Measurements from ENCODE around the gene PWWP2B.

Gene PWWP2B

DNA sequence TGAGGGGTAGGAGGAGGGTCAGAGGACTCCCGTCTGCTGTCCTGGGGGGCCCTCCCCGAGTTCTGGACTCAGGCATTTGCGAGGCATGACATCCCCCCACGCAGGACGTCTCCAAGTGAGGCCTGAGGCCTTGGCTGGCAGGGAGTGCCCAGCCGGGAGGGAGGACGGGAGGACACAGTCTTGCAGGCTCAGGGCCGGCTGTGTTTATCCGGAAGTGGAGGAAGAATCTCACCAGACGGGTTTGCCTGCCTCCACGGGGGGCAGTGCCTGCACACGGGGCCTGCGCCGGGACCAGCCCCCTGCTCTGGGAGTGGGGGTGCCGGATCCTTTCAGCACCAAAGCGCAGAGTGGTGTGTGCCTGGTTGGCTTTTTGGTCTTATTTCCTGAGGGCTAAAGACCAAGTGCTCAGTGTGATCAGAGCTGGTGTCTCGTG lies 10.9 kb downstream of the PWWP2B start:
- no peak for DNase-seq (ENCODE audit: low read depth in 3 of 3)

DNA sequence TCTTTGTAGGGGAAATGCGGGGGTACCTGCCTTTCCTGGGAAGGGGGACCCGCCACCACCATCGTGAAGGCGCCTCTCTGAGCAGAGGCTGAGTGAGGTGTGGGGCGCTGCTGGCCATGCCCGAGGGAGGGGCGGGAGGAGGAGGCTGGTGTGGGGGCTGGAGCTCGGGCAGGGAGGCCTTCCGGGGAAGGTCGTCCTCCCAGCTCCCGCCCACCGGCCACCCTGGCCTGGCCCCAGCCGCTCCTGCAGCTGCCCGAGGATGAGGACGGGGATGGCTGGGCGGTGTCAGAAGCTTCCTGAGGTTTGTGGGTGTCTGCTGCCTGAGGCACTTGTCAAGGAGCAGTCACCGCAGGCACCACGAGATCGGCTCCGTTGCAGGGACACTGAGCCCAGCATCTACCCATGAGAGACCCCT lies 11.4 kb downstream of the PWWP2B start:
- DNase-seq (ENCODE audit: low read depth in 3 of 3), result no peak

DNA sequence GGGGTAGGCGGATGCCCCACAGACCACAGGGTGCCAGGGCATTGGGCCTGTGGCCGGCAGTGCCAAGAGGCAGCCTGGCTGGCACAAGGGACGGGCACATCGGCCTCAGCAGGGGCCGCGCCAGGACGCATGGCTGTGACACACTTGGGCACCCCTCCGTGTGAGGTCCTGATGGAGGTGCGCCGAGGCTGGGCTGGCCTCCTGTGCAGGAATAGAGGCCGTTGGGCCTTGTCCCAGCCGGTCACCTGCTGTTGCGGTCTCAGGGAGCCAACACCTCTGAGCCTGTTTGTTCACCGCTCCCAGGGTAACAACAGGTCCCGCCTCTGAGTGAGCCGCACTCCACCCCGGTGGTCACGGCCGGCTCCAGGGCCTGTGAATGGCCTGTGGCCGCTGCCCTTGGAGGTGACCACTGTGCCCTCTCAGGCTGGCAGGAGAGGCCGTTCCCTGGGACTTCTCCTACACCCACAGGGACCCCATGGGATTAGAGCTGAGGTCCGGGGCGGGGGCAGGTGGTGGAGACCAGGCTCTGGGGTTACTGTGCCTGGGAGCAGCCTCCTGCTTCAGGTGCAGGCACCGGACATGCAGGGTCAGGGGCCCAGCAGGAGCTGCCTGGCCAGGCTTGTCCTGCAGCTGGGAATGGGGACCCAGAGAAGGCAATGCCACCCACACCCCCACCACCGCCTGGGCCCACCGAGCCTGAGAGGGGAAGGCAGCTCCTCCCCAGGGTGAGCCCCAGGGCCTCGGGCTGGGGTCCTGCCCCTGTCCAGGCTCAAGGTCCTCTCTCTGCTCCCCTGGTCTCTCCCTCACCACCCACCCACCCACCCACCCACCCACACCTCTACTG lies 12.0 kb downstream of the PWWP2B start:
- DNase-seq (ENCODE audit: low read depth in 3 of 3), result no peak

DNA sequence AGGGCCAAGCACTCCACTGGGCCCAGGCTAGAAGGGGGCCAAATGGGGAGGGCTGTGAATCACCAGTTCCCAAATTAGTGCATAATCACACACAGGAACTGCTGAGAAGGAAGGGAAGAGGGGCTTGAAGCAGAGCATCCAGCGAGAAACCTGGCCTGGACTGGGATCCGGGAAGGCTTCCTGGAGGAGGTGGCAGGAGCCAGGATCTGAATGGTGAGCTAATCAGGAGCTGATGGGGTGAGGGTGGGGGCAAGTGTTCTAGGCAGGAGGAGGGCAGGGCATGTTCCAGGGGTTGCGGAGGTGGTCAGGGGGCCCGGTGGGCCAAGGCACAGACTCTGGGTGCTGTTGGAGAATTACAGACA lies 12.6 kb downstream of the PWWP2B start:
- no peak for DNase-seq (ENCODE audit: low read depth in 3 of 3)

DNA sequence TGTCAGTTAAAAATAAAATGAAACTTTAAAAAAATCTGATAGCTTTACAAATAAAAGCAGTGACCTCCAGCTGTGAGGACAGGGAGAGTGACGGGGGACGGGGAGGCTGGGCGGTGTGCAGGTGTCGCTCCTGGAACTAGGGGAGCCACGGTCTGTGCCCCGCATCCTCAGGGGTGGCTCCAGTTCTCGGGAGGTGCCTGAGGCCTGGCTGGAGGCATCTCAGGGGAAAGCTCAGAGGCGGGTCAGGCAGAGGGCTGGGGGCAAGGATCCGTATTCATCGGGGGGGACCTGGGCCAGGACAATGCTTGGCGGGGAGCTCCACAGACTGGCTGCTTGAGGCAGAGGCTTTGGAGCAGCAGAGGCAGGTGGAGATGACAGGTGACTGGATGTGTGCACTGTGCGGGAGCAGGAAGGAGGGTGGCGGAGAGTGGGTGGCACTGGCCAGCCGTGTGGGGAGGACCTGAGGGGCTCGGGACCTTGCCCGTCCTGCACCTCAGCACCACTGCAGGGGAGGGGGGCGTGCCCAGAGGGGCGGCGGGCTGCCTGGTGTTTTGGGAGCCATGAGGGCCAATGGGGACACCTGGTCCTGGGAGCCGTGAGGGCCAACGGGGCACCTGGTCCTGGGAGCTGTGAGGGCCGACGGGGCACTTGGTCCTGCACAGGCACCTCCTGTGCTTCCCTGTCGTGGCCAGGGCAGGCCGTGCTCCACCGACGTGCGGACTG lies 13.2 kb downstream of the PWWP2B start:
- no peak for DNase-seq (ENCODE audit: low read depth in 3 of 3)

DNA sequence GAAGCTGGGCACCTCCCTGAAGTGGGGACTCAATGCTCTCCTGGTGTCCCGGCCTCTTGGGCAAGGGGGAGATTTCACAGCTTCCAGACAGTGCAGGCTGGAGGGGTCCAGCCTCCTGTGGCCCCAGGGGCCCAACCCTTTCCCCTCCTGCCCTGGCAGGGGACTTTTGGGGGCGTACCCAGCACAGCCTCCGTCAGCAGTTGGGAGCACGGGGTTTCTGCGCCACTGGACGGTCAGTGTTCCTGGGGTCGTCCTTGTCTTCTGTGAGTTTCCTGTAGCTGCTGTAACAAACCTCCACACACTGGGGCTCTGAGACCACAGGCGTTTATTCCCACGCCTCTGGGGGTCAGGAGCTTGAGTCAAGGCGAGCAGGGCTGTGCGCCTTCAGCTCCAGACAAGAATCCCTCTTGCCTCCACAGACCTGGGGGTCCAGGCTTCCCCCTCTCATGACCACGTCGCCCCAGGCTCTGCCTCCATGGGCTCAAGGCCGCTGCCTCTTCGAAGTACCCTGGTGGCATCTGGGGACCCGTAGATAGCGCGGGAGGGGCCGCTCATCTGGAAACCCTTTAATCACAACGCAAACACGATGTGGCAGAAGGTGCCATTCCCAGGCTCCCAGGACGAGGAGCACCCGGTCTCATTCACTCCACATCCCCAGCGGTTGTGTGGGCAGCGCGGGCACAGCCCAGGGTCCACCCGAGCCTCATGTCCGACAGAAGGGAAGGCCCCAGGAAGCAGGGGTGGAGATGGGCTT lies 14.0 kb downstream of the PWWP2B start:
- no peak for DNase-seq (ENCODE audit: low read depth in 3 of 3)

DNA sequence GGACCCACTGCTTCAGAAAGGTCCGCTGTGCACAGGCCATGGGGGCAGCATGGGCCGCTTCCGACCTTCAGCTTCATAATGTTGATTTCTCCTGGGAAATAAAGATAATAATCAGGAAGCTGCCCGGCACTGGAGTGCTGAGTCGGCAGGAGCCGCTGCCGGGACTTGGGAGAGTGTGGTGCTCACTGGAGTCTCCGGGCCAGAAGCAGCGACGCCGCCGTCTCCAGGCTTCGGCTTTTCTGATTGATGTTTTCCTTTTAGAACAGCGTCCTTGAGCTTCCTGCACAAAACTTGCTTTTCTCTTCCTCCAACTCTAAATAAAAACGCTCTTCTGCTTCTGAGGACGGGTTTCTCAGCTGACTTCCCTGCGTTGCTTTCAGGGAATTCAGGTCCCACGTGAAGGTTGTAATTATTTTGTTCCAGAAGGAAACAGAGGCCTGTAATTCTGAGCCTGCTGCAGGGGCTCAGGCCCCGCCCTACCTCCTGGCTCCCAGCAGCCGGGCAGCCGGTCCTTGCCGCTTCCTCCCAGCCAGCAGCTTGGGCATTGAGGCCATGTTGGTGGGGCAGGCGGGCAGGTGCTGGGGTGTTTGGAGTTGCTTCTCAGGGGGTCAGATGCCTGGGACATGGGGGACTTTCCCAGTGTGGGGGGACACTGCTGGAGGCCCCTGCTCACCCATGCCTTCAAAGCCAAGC lies 14.7 kb downstream of the PWWP2B start:
- no peak for DNase-seq (ENCODE audit: low read depth in 3 of 3)

DNA sequence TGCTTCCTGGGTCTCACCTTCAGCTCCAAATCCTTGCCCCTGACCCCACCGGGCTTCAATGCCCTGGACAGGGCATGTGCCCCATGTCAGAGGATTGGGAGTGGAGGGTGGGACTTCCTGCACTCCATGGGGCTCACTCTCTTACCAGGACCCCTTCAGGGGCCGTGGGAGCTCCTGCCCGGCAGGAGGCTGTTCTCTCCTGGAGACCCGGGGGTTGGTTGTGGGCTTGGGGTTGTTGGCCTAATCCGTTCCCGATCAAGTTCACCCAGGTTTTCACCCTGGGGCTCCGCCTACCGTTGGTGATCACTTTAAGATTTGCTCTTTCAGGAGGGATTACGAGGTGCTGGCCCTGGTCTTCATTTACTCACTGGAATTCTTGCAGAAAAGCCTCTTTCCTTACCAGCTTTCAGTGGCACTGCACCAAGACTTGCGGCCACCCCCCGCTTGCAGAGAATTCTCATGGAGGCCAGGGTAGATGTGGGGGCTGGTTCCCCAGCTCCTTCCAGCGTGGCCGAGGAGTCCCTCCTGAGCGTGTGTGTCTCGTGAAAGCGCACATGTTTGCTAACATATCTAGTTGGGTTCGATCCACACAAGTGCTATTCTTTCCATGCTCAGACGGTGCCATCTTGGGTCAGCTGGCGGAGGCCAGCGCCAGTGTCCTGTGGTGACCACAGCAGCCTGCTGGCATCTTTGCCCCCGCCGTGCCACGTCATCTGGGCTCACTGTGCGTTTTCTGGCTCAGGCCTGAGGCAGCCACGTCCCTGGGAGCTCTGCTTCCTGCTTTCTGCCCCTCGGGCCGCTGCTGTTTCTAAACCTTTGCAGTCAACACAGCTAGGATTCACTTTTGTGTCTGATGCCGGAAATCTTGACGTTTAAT lies 15.6 kb downstream of the PWWP2B start:
- DNase-seq (ENCODE audit: low read depth in 3 of 3), result no peak

DNA sequence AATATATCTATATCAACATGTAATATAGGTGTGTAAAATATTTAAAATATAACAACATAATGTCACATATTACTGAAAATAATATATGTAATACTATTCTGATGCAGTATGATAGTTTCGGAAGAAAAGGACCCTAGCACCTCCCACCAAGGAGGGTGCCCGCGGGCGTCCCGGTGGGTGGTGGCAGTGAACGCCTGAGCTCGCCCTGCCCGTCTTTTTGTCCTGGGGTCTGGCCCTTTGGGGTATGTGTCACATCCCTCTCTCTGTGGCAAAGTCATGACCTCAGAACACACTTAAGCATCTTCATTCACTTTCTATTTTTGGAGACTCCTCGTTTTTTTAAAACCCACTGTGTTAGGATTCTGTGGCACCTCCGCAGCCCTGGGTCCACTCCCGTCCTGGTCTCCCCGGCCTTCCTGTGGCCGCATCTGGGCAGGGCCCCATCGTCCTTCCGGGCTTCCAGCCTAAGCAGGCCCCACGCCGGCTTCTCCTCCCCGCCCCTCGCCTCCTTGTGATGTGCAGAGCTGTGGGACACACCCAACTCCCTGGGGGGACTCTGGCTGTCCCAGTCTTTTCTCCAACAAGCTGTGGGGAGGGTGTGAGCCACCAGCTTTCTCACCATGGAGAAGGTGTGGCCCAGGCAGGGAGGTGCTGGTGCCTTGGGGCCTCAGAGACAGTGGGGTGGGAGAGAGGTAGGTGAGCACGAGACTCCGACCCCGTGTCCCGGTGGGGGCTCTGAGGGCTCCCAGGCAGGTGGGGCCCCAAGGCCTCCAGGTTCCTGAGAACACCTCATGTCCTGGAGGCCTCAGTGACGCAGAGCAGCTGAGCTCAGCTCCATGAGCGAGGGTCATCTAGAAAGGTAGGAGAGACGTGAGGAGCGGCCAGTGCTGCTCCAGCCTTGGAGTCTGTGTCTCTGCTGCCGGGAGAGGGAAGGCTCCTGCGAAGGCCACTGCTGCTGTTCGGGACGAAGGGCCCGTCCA lies 16.5 kb downstream of the PWWP2B start:
- DNase-seq (ENCODE audit: low read depth in 3 of 3), result no peak

DNA sequence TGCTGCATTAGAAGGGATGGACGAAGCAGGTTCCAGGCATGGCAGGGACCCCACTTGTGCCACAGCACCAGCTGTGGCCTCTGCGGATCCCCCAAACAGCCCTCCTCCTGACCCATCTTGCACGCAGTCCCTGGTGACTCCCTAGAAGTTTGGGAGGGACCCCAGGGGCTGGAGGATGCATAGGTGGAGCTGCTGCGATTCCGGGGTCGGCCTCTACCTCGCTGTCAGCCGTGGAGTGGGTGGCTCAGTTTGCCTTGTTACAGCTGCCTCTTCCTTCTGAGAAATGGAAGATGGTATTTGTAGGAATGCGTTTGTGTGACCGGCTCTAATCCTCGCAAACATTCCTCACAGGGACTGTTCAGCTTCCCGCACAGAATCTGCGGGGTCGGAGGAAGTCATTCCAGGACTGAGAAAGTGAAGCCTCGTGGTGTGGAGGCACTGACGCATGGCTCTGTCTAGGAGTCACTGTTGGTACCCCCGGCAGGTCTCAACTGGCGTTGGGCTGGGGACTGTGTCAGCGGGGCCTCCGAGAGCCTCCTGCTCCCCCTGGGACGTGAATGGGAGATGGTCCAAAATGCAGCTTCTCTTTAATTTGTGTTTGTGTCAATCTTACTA lies 17.5 kb downstream of the PWWP2B start:
- DNase-seq (ENCODE audit: low read depth in 3 of 3), result no peak

DNA sequence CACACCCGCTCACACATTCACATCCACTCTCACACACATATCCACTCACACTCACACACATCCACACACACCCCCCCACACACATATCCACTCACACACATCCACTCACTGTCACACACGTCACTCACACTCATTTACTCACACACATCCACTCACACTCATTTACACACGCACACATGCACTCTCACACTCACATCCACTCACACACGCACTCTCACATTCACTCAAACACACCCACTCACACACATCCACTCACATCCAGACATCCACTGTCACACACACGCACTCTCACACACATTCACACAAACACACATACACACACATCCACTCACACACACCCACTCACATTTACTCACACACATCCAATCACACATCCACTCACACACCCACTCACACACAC lies 18.3 kb downstream of the PWWP2B start:
- no peak for DNase-seq (ENCODE audit: low read depth in 3 of 3)

DNA sequence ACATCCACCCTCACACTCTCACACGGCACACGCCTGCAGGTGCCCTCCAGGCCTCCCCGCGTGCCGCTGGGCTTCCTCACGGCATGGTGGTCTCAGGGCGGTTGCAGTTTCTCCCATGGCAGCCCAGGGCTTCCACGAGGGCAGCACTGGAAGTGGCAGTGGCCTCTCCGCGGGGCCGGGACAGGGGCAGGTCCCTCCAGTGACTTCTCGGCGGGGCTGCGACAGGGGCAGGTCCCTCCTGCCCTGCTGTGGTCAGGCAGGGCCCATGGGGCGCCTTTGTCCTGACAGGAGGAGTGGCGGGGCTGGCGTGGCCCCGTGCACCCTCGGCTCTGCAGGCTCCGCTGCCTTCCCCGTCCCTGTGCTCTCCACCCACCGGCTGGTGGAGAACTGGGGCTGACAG lies 19.0 kb downstream of the PWWP2B start:
- DNase-seq (ENCODE audit: low read depth in 3 of 3), result no peak

DNA sequence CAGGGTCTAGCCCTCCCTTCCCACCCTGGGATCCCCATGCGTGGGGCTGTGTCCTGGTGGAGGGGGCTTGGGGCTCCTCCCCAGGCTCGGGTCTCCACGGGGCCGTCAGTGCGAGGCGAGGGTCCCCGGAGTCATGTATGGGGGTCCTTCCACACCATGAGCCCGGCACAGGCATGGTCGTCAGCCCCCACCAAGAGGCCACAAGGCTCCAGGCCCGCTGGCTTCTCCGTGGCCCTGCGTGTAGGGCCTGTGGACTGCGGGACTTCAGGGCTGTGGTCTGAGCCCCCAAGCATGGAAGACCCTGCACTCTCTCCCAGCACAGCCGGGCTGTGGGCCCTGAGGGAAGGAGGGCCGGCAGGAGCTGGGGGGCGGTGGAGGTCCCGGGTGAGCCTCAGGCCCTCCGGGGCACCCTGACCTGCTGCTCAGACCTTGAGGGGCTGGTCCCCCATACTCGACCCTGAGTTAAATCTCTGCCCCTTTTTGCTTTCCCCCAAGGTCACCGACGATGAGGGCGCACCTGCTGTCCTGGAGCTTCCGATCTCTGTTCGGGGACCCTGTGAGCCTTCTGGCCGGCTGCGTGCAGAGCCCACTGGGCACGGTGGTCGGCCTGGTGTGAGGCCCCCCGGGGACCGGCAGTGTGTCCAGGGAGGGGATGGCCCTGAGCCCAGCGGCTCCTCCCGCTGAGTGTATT lies 19.7 kb downstream of the PWWP2B start:
- DNase-seq (ENCODE audit: low read depth in 3 of 3), result no peak

DNA sequence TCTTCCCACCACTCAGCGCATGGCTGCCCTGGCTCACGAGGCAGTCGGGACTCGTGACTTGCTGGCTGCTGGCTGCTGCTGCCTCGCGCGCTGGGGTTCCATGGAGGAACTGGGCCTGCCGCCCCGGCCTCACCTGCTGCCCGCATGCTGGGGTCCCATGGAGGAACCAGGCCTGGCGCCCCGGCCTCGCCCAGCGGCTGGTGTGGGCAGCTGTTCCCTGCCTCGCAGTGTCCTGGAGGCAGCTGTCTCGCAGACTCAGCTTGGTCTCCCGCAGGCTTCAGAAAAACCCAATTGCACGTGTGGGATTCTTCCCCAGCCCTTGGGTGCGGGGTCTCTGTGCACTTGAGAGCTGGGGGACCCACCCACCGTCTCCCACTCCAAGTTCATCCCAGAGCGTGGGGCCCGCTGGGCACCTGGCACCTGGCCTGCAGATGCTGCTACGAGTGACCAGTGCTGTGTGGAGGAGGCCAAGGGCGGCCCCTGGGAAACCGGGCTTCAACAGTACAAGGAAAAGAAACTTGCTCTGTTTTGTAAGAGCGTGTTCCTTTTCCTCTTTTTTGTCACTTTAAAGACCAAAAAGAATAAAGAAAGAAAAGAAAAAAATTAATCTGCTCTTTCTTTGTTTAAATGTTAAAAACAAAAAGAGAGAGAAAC lies 20.4 kb downstream of the PWWP2B start:
- DNase-seq (ENCODE audit: low read depth in 3 of 3), result no peak

DNA sequence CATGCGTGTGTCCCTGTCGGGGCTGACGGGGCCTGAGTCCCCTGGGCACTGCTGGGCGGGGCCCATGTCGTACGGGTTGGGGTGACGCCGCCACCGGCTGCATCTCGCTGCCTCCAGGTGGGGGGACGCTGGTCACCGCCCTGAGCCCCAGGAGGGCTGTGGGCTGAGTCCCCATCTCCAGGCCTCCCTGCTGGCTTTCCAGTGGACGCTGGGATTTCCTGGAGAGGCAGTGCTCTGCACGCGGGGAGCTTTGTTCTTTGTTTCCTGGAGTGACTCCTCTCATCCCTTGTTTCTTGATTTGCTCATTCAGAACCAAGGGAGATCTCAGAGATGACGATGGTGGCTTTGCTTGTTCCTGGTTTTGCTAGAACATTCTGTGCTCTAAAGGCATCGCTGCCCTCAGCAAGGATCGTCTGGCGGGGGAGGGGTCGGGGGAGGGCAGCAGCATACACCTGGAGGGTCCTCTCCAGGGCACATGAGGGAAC lies 21.0 kb downstream of the PWWP2B start:
- DNase-seq (ENCODE audit: low read depth in 3 of 3), result no peak

DNA sequence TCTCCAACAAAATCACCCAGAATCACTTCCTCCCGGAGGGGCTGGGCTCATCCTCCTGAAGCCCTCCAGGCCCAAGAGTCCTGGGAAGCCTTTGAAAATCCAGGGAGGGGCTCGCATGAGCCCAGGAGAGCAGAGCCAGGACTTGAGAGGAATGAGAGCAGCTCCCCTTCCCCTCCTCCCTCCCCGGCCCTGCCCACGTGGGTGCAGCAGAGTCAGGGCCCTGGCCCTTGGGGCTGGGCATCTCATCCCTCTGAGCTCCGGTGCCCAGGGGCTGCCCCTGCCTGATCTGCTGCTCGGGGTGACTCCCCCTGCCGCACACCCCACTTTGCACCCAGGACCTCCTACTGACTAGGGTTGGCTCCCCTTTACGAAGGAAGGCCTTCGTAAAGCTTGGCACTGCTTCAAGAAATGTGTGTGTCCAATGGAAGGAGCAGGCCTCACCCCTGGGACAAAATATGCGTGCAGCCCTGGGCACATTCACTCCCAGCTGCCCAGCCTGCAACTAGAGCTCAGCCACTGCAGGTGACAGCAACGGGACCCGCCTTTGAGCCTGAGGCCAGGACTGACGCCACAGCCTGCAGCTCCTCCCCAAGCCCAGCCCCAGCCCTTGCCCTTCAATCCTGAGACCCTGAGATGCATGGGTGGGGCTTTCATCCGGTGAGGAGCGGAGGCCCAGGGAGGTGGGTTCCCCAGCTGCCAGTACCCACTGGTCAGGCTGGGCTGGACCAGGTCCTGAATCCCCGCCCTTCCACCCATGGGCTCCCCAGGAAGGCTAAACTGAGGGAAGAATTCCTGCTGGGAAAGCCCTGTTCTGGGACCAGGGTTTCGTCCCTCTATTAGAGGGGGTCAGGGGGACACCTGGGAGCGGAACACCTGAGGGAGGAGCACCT lies 21.8 kb downstream of the PWWP2B start:
- DNase-seq (ENCODE audit: low read depth in 3 of 3), result no peak

All from stimulated activated CD4-positive, alpha-beta T cell treated with anti-CD3 and anti-CD28 coated beads, TNF-alpha, amount 100 ng/mL, for 48 hours (primary cell).